HepG2 (cell line): ENCODE measurements around the gene ADAMTS13. TPM values are rescaled to one million over a fixed set of nuclear protein-coding genes. Genes with fewer than 3 reads are reported as not detected.

Source experiments
- AGO2 ChIP-seq: fragments of 200-400 bp; formaldehyde crosslinking; optimal IDR thresholded peaks from 2 replicates; pipeline ENCODE3; 2017; ENCODE audit warnings: mild to moderate bottlenecking, low read depth, low read length, moderate library complexity
- ARHGAP35 ChIP-seq: sonication (generic); formaldehyde crosslinking; IDR thresholded peaks from 2 replicates; pipeline ENCODE4 v1.9.0; 2022; ENCODE audit warnings: mild to moderate bottlenecking, inconsistent platforms, moderate library complexity, missing genetic modification reagents, borderline replicate concordance
- CCAR2 ChIP-seq: fragments of 200-400 bp; formaldehyde crosslinking; optimal IDR thresholded peaks from 2 replicates; pipeline ENCODE3; 2018; ENCODE audit warnings: low read depth, mild to moderate bottlenecking, low read length, moderate library complexity
- E2F5 ChIP-seq: sonication (generic); formaldehyde crosslinking; conservative IDR thresholded peaks from 2 replicates; pipeline ENCODE4 v1.4.0; 2020; ENCODE audit warnings: missing genetic modification reagents
- FUBP1 ChIP-seq: sonication (generic); formaldehyde crosslinking; IDR thresholded peaks from 2 replicates; pipeline ENCODE4 v1.5.1; 2020; ENCODE audit warnings: missing genetic modification reagents, mild to moderate bottlenecking, borderline replicate concordance
- HOXA5 ChIP-seq: sonication (generic); formaldehyde crosslinking; IDR thresholded peaks from 2 replicates; pipeline ENCODE4 v1.4.0; 2020; ENCODE audit warnings: missing genetic modification reagents
- JUNB ChIP-seq: sonication (generic); formaldehyde crosslinking; IDR thresholded peaks from 2 replicates; pipeline ENCODE4 v1.8.0; 2022; ENCODE audit warnings: missing genetic modification reagents, mild to moderate bottlenecking, borderline replicate concordance
- MAFG ChIP-seq: sonication (generic); formaldehyde crosslinking; IDR thresholded peaks from 2 replicates; pipeline ENCODE4 v1.5.1; 2020; ENCODE audit warnings: mild to moderate bottlenecking, missing genetic modification reagents
- MED8 ChIP-seq: sonication (generic); formaldehyde crosslinking; IDR thresholded peaks from 2 replicates; pipeline ENCODE4 v1.8.1; 2023; ENCODE audit warnings: mild to moderate bottlenecking, missing genetic modification reagents; ENCODE audit not compliant: insufficient replicate concordance
- RBM22 ChIP-seq: fragments of 200-400 bp; formaldehyde crosslinking; optimal IDR thresholded peaks from 2 replicates; pipeline ENCODE3; 2017; ENCODE audit warnings: mild to moderate bottlenecking, low read length, moderate library complexity
- RBM39 ChIP-seq: fragments of 200-400 bp; formaldehyde crosslinking; IDR thresholded peaks from one replicate; pipeline ENCODE4 v1.6.1; 2018; ENCODE audit warnings: antibody characterized with exemption, mild to moderate bottlenecking, low read depth, low read length; ENCODE audit not compliant: poor library complexity, severe bottlenecking
- TP53 ChIP-seq: sonication (generic); formaldehyde crosslinking; conservative IDR thresholded peaks from 2 replicates; pipeline ENCODE4 v1.4.0; 2020; ENCODE audit warnings: missing genetic modification reagents
- ZMYM3 ChIP-seq: sonication (generic); formaldehyde crosslinking; IDR thresholded peaks from 2 replicates; pipeline ENCODE4 v1.5.1; 2020; ENCODE audit warnings: mild to moderate bottlenecking, missing genetic modification reagents
- ZNF33B ChIP-seq: sonication (generic); formaldehyde crosslinking; IDR thresholded peaks from 2 replicates; pipeline ENCODE4 v1.5.1; 2020; ENCODE audit warnings: mild to moderate bottlenecking, missing genetic modification reagents
- ZNF451 ChIP-seq: sonication (generic); formaldehyde crosslinking; IDR thresholded peaks from 2 replicates; pipeline ENCODE4 v1.5.0; 2020; ENCODE audit warnings: mild to moderate bottlenecking, missing genetic modification reagents
- ZNF558 ChIP-seq: sonication (generic); formaldehyde crosslinking; IDR thresholded peaks from 2 replicates; pipeline ENCODE4 v1.9.0; 2022; ENCODE audit warnings: mild to moderate bottlenecking, missing genetic modification reagents, borderline replicate concordance
- ZNF660 ChIP-seq: sonication (generic); formaldehyde crosslinking; IDR thresholded peaks from 2 replicates; pipeline ENCODE4 v1.5.1; 2020; ENCODE audit warnings: mild to moderate bottlenecking, low read depth, missing genetic modification reagents, borderline replicate concordance
- ZNF768 ChIP-seq: sonication (generic); formaldehyde crosslinking; IDR thresholded peaks from 2 replicates; pipeline ENCODE4 v1.4.0; 2020; ENCODE audit warnings: missing genetic modification reagents
- ZSCAN25 ChIP-seq: sonication (generic); formaldehyde crosslinking; IDR thresholded peaks from 2 replicates; pipeline ENCODE4 v1.8.0; 2022; ENCODE audit warnings: mild to moderate bottlenecking, missing genetic modification reagents
- polyA plus RNA-seq, 8 experiments: library from polyadenylated mRNA; depleted of rRNA in 3 of 8; stranded (reverse) in 7 of 8; unstranded in 1 of 8; fragments of >200 nt; fragmentation: Illumina TruSeq in 4 of 8; extraction: Trizol in 4 of 8; gene quantifications; 2 replicates each; pipeline versions ENCODE4 v1.2.1 to v1.2.3, GENCODE V29; 2011 to 2016; ENCODE audit warnings: low read depth in 4 of 8, missing spikeins in 1 of 8, mixed read lengths in 1 of 8; ENCODE audit not compliant: insufficient read depth in 1 of 8
- total RNA-seq, 5 experiments: library from RNA; depleted of rRNA; stranded (reverse); fragments of >200 nt; fragmentation: Illumina TruSeq; extraction: Trizol; gene quantifications; 2 replicates each; pipeline ENCODE4 v1.2.3, GENCODE V29; 2016; ENCODE audit warnings: low read depth in 1 of 5
- TF ChIP-seq, protein P1 (sequence below): sonication (generic); formaldehyde crosslinking; IDR thresholded peaks from 2 replicates; pipeline ENCODE4 v1.5.1; 2020; ENCODE audit warnings: mild to moderate bottlenecking, missing genetic modification reagents, moderate library complexity

Gene ADAMTS13
- total and polyA plus RNA-seq, 2 of the 13 experiments (the other 11 are each of a cell fraction or from before 2014, with no cell fraction given), result 0.91 to 4.5 TPM

DNA sequence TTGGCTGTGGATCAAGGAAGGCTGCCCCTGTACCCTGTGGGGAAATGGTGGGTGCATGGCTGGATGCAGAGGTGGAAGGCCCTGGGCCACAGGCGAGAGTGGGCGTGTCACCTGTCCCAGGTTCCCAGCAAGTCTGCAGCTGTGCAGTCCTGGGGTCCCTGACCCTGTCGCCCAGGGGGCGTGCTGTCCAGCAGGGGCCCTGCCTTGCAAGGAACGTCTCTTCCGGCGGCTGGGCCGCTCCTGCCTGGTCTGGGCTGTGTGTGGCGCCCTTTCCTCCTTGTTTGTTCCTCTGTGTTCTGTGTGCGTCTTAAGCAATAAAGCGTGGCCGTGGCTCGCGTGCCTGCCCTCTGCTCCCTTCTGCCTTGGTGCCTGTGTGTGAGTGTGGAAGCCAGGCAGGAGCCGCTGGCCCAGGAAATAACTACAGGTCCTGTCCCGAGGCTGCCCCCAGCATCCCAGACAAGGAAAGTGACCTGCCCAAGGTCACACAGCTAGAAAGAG lies 48.3 kb downstream of the ADAMTS13 start (continued):
- TF ChIP-seq, protein P1, sequence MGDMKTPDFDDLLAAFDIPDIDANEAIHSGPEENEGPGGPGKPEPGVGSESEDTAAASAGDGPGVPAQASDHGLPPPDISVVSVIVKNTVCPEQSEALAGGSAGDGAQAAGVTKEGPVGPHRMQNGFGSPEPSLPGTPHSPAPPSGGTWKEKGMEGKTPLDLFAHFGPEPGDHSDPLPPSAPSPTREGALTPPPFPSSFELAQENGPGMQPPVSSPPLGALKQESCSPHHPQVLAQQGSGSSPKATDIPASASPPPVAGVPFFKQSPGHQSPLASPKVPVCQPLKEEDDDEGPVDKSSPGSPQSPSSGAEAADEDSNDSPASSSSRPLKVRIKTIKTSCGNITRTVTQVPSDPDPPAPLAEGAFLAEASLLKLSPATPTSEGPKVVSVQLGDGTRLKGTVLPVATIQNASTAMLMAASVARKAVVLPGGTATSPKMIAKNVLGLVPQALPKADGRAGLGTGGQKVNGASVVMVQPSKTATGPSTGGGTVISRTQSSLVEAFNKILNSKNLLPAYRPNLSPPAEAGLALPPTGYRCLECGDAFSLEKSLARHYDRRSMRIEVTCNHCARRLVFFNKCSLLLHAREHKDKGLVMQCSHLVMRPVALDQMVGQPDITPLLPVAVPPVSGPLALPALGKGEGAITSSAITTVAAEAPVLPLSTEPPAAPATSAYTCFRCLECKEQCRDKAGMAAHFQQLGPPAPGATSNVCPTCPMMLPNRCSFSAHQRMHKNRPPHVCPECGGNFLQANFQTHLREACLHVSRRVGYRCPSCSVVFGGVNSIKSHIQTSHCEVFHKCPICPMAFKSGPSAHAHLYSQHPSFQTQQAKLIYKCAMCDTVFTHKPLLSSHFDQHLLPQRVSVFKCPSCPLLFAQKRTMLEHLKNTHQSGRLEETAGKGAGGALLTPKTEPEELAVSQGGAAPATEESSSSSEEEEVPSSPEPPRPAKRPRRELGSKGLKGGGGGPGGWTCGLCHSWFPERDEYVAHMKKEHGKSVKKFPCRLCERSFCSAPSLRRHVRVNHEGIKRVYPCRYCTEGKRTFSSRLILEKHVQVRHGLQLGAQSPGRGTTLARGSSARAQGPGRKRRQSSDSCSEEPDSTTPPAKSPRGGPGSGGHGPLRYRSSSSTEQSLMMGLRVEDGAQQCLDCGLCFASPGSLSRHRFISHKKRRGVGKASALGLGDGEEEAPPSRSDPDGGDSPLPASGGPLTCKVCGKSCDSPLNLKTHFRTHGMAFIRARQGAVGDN, result no peak; the same call in 1 of the 2 replicates
- TF ChIP-seq ZSCAN25 (CRISPR knock-in tag) (no peak; the same call in 1 of the 2 replicates), HOXA5 (CRISPR knock-in tag) (no peak), AGO2 (peak; percentile 93), ZNF451 (peak; percentile 37; the same call in 1 of the 2 replicates), ZNF33B (CRISPR knock-in tag) (no peak), MAFG (CRISPR knock-in tag) (no peak), RBM22 (peak; percentile 65), E2F5 (no peak), ZNF558 (CRISPR knock-in tag) (no peak), ZNF768 (CRISPR knock-in tag) (peak; percentile 79), ZNF660 (CRISPR knock-in tag) (no peak), RBM39 (no peak), TP53 (CRISPR knock-in tag) (no peak), FUBP1 (CRISPR knock-in tag) (no peak), JUNB (no peak), CCAR2 (no peak), ZMYM3 (CRISPR knock-in tag) (peak; percentile 49), ARHGAP35 (CRISPR knock-in tag) (no peak), MED8 (CRISPR knock-in tag) (no peak)
